Measurements from ENCODE around the gene FSTL4.

The FSTL4 gene

DNA sequence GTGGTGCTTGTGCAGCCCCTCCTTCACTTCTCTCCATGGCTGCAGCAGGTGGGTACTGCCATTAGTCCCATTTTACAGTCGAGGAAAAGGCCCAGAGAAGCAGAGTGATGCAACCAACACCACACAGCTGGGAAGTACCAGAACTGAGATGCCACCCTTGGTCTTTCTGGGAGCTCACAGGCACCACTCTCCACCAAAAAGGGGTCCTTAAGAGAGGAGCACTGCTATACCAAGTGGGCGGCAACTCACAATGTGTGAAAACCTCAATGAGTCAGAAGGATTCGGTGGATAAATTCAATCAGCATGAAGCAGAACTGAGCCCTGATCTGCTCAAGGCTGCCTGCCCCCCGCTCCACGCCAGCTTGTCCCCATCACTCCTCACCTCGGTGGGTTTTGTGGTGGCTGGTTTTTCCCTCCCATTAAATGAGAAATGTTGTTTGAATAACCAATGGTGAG lies 213.7 kb downstream of the FSTL4 start:
- no peak for ATAC-seq
- TF ChIP-seq, protein P1, sequence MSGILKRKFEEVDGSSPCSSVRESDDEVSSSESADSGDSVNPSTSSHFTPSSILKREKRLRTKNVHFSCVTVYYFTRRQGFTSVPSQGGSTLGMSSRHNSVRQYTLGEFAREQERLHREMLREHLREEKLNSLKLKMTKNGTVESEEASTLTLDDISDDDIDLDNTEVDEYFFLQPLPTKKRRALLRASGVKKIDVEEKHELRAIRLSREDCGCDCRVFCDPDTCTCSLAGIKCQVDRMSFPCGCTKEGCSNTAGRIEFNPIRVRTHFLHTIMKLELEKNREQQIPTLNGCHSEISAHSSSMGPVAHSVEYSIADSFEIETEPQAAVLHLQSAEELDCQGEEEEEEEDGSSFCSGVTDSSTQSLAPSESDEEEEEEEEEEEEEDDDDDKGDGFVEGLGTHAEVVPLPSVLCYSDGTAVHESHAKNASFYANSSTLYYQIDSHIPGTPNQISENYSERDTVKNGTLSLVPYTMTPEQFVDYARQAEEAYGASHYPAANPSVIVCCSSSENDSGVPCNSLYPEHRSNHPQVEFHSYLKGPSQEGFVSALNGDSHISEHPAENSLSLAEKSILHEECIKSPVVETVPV (CRISPR knock-in tag; IDR thresholded peaks at IDR 0.05): no peak
- TF ChIP-seq RARB (CRISPR knock-in tag; IDR thresholded peaks at IDR 0.05) (no peak), ARNTL (CRISPR knock-in tag; IDR thresholded peaks at IDR 0.05; ENCODE audit: borderline replicate concordance, low read depth) (no peak), ZC3H10 (CRISPR knock-in tag; IDR thresholded peaks at IDR 0.05) (no peak), TOX (CRISPR knock-in tag; IDR thresholded peaks at IDR 0.05; ENCODE audit: borderline replicate concordance) (no peak), PPARA (CRISPR knock-in tag; IDR thresholded peaks at IDR 0.05; ENCODE audit: borderline replicate concordance) (no peak), ZNF70 (CRISPR knock-in tag; IDR thresholded peaks at IDR 0.05) (no peak), OSR1 (CRISPR knock-in tag; IDR thresholded peaks at IDR 0.05) (no peak), GLIS3 (CRISPR knock-in tag; IDR thresholded peaks at IDR 0.05) (no peak), SNAI2 (CRISPR knock-in tag; IDR thresholded peaks at IDR 0.05) (no peak), BACH2 (CRISPR knock-in tag; IDR thresholded peaks at IDR 0.05; ENCODE audit: borderline replicate concordance) (no peak), ZNF565 (CRISPR knock-in tag; conservative IDR thresholded peaks at IDR 0.05; ENCODE audit: low read depth) (no peak), ESRRG (CRISPR knock-in tag; IDR thresholded peaks at IDR 0.05) (no peak), TCF4 (CRISPR knock-in tag; IDR thresholded peaks at IDR 0.05; ENCODE audit: borderline replicate concordance) (no peak), ZNF8 (CRISPR knock-in tag; IDR thresholded peaks at IDR 0.05) (no peak)
- TF ChIP-seq, protein P2, sequence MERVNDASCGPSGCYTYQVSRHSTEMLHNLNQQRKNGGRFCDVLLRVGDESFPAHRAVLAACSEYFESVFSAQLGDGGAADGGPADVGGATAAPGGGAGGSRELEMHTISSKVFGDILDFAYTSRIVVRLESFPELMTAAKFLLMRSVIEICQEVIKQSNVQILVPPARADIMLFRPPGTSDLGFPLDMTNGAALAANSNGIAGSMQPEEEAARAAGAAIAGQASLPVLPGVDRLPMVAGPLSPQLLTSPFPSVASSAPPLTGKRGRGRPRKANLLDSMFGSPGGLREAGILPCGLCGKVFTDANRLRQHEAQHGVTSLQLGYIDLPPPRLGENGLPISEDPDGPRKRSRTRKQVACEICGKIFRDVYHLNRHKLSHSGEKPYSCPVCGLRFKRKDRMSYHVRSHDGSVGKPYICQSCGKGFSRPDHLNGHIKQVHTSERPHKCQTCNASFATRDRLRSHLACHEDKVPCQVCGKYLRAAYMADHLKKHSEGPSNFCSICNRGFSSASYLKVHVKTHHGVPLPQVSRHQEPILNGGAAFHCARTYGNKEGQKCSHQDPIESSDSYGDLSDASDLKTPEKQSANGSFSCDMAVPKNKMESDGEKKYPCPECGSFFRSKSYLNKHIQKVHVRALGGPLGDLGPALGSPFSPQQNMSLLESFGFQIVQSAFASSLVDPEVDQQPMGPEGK (CRISPR knock-in tag; IDR thresholded peaks at IDR 0.05; ENCODE audit: borderline replicate concordance): no peak
- TF ChIP-seq, protein P3, sequence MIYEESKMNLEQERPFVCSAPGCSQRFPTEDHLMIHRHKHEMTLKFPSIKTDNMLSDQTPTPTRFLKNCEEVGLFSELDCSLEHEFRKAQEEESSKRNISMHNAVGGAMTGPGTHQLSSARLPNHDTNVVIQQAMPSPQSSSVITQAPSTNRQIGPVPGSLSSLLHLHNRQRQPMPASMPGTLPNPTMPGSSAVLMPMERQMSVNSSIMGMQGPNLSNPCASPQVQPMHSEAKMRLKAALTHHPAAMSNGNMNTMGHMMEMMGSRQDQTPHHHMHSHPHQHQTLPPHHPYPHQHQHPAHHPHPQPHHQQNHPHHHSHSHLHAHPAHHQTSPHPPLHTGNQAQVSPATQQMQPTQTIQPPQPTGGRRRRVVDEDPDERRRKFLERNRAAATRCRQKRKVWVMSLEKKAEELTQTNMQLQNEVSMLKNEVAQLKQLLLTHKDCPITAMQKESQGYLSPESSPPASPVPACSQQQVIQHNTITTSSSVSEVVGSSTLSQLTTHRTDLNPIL (CRISPR knock-in tag; IDR thresholded peaks at IDR 0.05; ENCODE audit: low read depth): no peak
- TF ChIP-seq, protein P4, sequence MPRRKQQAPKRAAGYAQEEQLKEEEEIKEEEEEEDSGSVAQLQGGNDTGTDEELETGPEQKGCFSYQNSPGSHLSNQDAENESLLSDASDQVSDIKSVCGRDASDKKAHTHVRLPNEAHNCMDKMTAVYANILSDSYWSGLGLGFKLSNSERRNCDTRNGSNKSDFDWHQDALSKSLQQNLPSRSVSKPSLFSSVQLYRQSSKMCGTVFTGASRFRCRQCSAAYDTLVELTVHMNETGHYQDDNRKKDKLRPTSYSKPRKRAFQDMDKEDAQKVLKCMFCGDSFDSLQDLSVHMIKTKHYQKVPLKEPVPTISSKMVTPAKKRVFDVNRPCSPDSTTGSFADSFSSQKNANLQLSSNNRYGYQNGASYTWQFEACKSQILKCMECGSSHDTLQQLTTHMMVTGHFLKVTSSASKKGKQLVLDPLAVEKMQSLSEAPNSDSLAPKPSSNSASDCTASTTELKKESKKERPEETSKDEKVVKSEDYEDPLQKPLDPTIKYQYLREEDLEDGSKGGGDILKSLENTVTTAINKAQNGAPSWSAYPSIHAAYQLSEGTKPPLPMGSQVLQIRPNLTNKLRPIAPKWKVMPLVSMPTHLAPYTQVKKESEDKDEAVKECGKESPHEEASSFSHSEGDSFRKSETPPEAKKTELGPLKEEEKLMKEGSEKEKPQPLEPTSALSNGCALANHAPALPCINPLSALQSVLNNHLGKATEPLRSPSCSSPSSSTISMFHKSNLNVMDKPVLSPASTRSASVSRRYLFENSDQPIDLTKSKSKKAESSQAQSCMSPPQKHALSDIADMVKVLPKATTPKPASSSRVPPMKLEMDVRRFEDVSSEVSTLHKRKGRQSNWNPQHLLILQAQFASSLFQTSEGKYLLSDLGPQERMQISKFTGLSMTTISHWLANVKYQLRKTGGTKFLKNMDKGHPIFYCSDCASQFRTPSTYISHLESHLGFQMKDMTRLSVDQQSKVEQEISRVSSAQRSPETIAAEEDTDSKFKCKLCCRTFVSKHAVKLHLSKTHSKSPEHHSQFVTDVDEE (CRISPR knock-in tag; IDR thresholded peaks at IDR 0.05): no peak

DNA sequence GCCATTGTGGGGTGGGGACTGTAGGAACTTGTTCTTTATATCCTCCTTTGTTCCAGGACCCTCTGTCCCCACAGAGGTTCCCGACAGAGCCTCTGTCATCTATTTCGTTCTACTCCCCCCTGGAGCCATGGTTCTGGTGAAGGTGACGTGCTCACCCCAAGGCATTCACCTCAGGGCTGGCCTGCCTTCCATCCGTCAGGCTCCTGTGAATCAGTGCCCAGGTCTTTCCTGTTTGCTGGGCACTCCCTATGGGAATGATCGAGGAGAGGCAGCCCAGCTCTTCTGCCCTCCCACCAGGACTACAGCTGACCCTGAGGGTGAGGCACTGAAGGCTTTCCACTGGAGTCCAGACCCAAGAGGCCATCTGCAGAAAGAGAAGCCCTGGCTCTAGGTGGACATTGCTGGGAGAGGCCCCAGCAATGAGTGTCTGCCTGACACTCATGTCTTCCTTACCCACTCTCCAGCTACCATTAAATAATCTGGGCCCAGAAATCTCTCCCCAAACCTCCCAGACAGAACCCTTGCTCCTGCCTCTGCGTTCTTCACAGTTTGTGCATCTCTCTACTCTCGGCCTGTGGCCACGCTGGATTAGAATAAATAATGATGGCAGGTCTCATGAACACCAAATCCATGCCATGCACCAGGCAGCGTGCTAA lies 214.2 kb downstream of the FSTL4 start:
- TF ChIP-seq ZNF8 (CRISPR knock-in tag; IDR thresholded peaks at IDR 0.05) (no peak), BACH2 (CRISPR knock-in tag; IDR thresholded peaks at IDR 0.05; ENCODE audit: borderline replicate concordance) (no peak), OSR1 (CRISPR knock-in tag; IDR thresholded peaks at IDR 0.05) (no peak), ZNF70 (CRISPR knock-in tag; IDR thresholded peaks at IDR 0.05) (no peak), ZC3H10 (CRISPR knock-in tag; IDR thresholded peaks at IDR 0.05) (no peak), ARNTL (CRISPR knock-in tag; IDR thresholded peaks at IDR 0.05; ENCODE audit: borderline replicate concordance, low read depth) (no peak), CSDC2 (CRISPR knock-in tag; IDR thresholded peaks at IDR 0.05) (no peak), ESRRG (CRISPR knock-in tag; IDR thresholded peaks at IDR 0.05) (no peak), ISL1 (CRISPR knock-in tag; IDR thresholded peaks at IDR 0.05) (no peak), SNAI2 (CRISPR knock-in tag; IDR thresholded peaks at IDR 0.05) (no peak), ZNF565 (CRISPR knock-in tag; conservative IDR thresholded peaks at IDR 0.05; ENCODE audit: low read depth) (no peak), ZFP30 (CRISPR knock-in tag; IDR thresholded peaks at IDR 0.05) (no peak)
- TF ChIP-seq, protein P4 (CRISPR knock-in tag; IDR thresholded peaks at IDR 0.05): no peak
- TF ChIP-seq, protein P2 (CRISPR knock-in tag; IDR thresholded peaks at IDR 0.05; ENCODE audit: borderline replicate concordance): no peak
- no peak for ATAC-seq
